ENCODE results near the gene PMFBP1.

Gene PMFBP1

GRCh38 chr16:72210555-72210954, 38.6 kb upstream of the PMFBP1 start:
- H3K4me3 ChIP-seq (replicated peaks; ENCODE audit: insufficient read depth, low read length), result no peak overlapping the region
- no peaks in the 10 kb centered on the region for H3K27me3 ChIP-seq (ENCODE audit: insufficient read depth, poor library complexity, severe bottlenecking)
- no peak overlapping the region for H3K27ac ChIP-seq (replicated peaks)
- DNase-seq (ENCODE audit: low read depth in 1 of 2, low spot score in 1 of 2), result no peak
- no peak for TF ChIP-seq POLR2AphosphoS5 (IDR thresholded peaks at IDR 0.05; ENCODE audit: low read depth)
- TF ChIP-seq REST (IDR thresholded peaks at IDR 0.05; ENCODE audit: insufficient replicate concordance, low read depth), result no peak
- TF ChIP-seq CTCF (IDR thresholded peaks at IDR 0.05; ENCODE audit: insufficient read depth, low read length), result no peak
- TF ChIP-seq SPI1 (IDR thresholded peaks at IDR 0.05; ENCODE audit: borderline replicate concordance, low read depth), result no peak
- no peak for TF ChIP-seq GABPA (IDR thresholded peaks at IDR 0.05; ENCODE audit: low read depth)

GRCh38 chr16:72210072-72210471, 38.1 kb upstream of the PMFBP1 start:
- no peak overlapping the region for H3K27ac ChIP-seq (replicated peaks)
- TF ChIP-seq CTCF (IDR thresholded peaks at IDR 0.05; ENCODE audit: insufficient read depth, low read length), result no peak
- TF ChIP-seq REST (IDR thresholded peaks at IDR 0.05; ENCODE audit: insufficient replicate concordance, low read depth), result no peak
- H3K27me3 ChIP-seq (ENCODE audit: insufficient read depth, poor library complexity, severe bottlenecking), result no peaks in the 10 kb centered on the region
- no peak overlapping the region for H3K4me3 ChIP-seq (replicated peaks; ENCODE audit: insufficient read depth, low read length)
- DNase-seq (ENCODE audit: low read depth in 1 of 2, low spot score in 1 of 2), result no peak

- H3K27ac ChIP-seq (replicated peaks), result no peak overlapping the region
- TF ChIP-seq CTCF (IDR thresholded peaks at IDR 0.05; ENCODE audit: insufficient read depth, low read length) (no peak), GABPA (IDR thresholded peaks at IDR 0.05; ENCODE audit: low read depth) (no peak), POLR2AphosphoS5 (IDR thresholded peaks at IDR 0.05; ENCODE audit: low read depth) (no peak), REST (IDR thresholded peaks at IDR 0.05; ENCODE audit: insufficient replicate concordance, low read depth) (no peak), SPI1 (IDR thresholded peaks at IDR 0.05; ENCODE audit: borderline replicate concordance, low read depth) (no peak)
- H3K4me3 ChIP-seq (replicated peaks; ENCODE audit: insufficient read depth, low read length), result no peak overlapping the region
- no peaks in the 10 kb centered on the region for H3K27me3 ChIP-seq (ENCODE audit: insufficient read depth, poor library complexity, severe bottlenecking)
- no peak for DNase-seq (ENCODE audit: low read depth in 1 of 2, low spot score in 1 of 2)
These were observed 34.3 kb upstream of the PMFBP1 start for GRCh38 chr16:72206299-72206698.

All from HL-60 (cell line).